ENCODE results near the gene SAMD13.

Gene SAMD13, protein sequence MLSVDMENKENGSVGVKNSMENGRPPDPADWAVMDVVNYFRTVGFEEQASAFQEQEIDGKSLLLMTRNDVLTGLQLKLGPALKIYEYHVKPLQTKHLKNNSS

GRCh38 chr1:84301004-84301784 lies at the start of gene SAMD13:
Gene SAMD13, plus strand, starts transcription at chr1:84301708. Its CDS starts 1,527 bp downstream, at chr1:84303235.
- peak; percentile 34 for DNase-seq

GRCh38 chr1:84253036-84253435 lies 48.5 kb upstream of the SAMD13 start:
- DNase-seq: no peak

DNA sequence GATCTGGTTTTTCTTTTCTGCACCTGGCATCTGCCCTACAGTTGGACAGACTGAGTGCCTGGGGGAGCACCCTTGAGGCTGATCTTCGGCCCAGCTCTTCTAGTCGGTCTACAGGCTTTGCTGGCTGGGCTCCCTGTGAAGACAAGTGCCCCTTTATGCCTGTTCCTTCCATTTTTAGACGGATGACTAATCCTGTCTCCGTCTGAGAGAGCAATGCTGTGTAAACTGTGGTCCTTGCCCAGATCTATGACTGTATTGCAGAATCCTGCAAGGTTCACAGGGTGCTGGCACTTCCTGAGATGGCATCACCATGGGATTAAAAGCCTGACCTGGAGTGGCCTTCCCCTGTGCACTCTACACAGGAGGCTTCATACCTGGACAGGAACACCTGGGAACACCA lies 47.6 kb upstream of the SAMD13 start:
- DNase-seq: no peak

GRCh38 chr1:84254703-84255238 lies 46.7 kb upstream of the SAMD13 start:
- DNase-seq: no peak

DNA sequence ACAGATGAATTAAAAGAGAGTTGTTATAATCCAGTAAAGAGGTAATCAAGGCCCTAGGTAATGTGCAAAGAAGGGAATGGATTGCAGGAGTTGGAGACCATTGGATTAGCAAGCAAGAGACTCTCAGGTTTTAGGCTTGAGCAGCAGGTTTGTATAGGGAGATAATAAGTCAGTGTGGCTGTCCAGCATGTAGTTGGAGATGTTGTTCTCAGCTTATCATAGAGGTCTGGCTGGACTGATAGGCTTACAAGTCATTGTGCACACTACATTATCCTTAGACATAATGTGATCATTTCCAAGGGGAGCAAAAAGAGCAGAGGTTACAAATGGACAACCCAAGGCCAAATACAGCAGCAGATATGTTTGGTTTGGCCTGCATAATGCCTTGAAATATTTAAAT lies 45.9 kb upstream of the SAMD13 start:
- no peak for DNase-seq

GRCh38 chr1:84257617-84258016 lies 43.9 kb upstream of the SAMD13 start:
- DNase-seq: no peak

- no peak for DNase-seq
Measured at GRCh38 chr1:84259376-84259775, 42.1 kb upstream of the SAMD13 start.

GRCh38 chr1:84259989-84260388 lies 41.5 kb upstream of the SAMD13 start:
- DNase-seq: no peak

- no peak for DNase-seq
Measured at GRCh38 chr1:84260852-84261518, 40.5 kb upstream of the SAMD13 start.

GRCh38 chr1:84264961-84265360 lies 36.5 kb upstream of the SAMD13 start:
- no peak for DNase-seq

DNA sequence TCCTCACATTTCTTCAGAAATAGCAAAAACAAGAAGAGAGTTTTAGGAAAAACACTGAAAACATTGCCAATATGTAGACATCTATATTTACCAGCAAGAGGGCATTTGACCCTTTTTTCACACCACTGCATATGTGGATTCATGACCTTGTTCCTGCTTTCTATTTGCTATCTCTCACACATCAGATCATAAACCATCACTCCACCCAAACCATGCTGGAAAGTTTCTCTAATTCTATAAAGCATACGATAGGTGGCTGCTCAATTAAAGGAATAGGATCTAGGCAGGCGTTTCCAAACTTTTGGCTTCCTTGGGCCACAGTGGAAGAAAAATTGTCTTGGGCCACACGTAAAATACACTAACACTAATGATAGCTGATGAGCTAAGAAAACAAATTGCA lies 35.6 kb upstream of the SAMD13 start:
- no peak for DNase-seq

GRCh38 chr1:84266748-84267147 lies 34.8 kb upstream of the SAMD13 start:
- no peak for DNase-seq

DNA sequence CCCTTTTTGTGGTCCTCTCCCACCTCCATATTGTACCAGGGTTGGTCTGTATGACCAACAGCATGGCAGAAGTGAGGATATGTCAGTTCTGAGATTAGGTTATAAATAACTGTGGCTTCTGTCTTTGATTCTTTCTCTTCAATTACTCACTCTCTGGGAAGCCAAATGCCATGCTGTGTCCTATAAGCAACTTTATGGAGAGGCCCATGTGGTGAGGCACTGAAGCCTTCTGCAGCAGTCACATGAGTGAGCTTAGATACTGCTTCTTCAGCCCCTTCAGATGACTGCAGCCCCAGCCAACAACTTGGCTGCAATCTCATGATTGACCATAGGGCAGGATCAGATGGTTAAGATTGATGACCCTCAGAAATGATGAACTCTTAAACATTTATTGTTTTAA lies 34.0 kb upstream of the SAMD13 start:
- DNase-seq: no peak

- DNase-seq: no peak
Measured at GRCh38 chr1:84268346-84268745, 33.2 kb upstream of the SAMD13 start.

DNA sequence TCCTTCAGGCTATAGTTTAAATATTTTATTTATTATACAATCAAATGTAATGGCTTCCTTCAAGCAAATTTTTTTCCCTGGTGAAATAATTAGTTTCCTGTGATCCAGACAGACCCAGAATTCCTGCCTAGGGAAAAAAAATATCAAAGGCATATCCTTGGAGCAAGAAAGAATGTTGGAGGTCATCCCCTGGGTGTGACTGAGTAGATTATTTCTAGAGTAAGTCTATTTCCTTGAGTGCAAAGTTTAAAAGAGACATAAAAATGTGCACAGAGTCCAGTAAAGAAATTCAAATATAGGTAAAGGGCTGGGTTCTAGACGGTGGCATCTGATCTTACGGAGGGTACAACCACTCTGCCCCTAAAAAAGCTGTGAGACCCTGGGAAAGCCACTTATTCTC lies 32.2 kb upstream of the SAMD13 start:
- no peak for DNase-seq

DNA sequence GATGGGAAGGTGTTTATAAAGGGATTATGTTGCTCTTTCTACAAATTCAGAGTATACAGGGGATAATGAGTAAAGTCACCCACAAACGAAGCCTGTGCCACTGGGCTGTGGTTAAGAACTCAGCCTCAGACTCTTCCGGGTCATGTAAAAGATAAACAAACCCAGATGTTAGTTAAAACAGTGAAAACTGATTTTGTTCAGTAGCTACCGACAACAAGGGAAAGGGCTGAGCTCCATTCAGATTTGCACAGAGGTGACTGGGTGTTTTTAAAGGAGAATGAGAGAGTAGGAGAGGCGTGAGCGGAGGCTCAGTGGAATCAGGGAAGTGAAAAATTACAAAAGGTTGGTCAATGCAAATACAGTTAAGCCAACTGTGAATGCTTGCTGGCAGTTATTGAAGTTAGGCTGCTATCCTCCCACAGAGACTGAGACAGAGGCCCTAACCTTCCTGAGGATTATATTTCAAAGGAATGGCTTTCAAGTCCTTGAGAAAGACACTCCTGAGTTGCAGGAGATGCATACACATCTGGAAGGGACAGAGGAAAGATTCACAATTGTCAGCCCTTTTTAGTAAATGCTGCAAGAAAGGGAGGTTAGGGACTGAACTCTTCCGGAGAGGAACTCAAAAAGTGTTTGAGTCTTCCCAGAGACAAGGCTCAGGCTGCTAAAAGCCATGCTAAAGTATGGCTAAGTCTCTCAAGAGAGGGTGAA lies 29.9 kb upstream of the SAMD13 start:
- DNase-seq: no peak

DNA sequence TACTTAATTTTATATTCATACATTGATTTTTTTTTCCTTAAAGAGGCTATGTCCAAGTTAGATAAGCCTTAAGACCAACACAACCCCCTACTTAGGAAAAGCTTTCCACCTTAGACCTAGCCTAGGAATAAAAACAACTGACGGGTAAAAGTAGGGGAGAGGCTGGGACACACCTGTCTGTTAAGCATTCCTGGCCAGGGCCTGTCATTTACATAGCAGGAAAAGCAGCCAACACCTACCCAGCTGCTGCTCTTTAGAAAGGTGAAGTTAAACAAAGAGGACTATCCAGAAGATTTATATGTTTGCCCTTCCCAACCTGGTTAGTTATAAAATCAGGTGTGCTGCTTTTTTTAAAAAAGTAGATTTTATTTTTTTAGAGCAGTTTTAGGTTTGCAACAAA lies 29.1 kb upstream of the SAMD13 start:
- DNase-seq: no peak

GRCh38 chr1:84277343-84278059 lies 24.0 kb upstream of the SAMD13 start:
- DNase-seq: no peak

DNA sequence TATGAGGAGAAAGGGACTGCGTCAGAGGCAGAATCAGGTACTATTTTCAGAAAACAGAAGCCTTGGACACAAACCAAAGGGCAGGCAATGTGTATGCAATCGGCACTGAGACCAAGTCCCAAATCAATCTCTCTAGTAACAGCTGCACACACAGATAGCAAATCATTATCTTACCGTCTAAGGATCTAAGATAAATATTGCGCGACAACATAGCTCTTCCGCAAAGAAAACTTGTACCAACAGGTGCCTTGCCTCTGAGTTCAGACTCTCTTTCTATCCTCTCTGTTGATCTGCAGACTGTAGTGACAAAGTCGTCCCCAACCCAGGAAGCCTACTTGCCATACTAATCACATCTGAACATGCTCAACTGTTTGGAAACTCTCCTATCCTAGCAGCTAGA lies 22.6 kb upstream of the SAMD13 start:
- DNase-seq: no peak

DNA sequence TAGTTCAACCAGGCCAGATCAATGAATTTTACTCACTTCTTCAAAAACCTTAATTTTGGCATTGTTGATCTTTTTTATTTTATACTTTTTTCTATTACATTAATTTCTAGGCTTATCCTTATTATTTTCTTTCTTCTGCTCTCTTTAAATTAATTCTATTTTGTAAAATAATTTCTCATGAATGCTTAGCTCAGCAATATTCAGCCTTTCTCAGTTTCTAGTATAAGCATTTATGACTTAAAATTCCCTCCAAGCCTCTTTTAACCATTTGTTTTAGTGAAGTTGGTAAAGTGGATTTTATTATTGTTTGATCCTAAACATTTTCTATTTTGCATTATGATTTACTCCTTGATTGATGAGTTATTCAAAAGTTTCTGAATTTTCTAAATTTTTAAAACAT lies 20.6 kb upstream of the SAMD13 start:
- no peak for DNase-seq

- no peak for DNase-seq
Measured at GRCh38 chr1:84282780-84283333, 18.7 kb upstream of the SAMD13 start.

GRCh38 chr1:84283381-84283780 lies 18.1 kb upstream of the SAMD13 start:
- no peak for DNase-seq
